Ovary (tissue), 3 donors: ENCODE results near the gene PI4K2B.

ENCODE experiments used
- CTCF ChIP-seq, 3 donors: fragments of 450-650 bp in 2 of 3; fragments of 200-600 bp in 1 of 3; IDR thresholded peaks; one replicate each; pipeline versions ENCODE4 v1.5.1 to v1.8.0; 2016 to 2022; ENCODE audit warnings: antibody characterized with exemption in 3 of 3, mild to moderate bottlenecking in 1 of 3
- EP300 ChIP-seq: sonication (generic); formaldehyde crosslinking; IDR thresholded peaks from one replicate; pipeline ENCODE4 v1.6.1; 2017; ENCODE audit warnings: antibody characterized with exemption
- POLR2A ChIP-seq: fragments of 450-650 bp; IDR thresholded peaks from one replicate; pipeline ENCODE4 v1.6.1; 2017; ENCODE audit warnings: antibody characterized with exemption, mild to moderate bottlenecking, moderate library complexity
- donor health status: DM: no; HTN: no; CAD: no.

GRCh38 chr4:25310066-25310802 is 76.4 kb downstream of the PI4K2B start:
- TF ChIP-seq CTCF (IDR thresholded peaks at IDR 0.05), result no peak
- no peak for TF ChIP-seq POLR2A
- no peak for TF ChIP-seq EP300
